ENCODE data around the gene RASA4B. TPM values are rescaled to one million over a fixed set of nuclear protein-coding genes. Genes with fewer than 3 reads are reported as not detected.
"Not testable (repeated sequence)": the region's sequence is repeated elsewhere in the genome, so short reads cannot be mapped to it uniquely, and the experiment has no call there.

RASA4B gene
- total and polyA plus RNA-seq, 10 donors, result 16.7 to 50.5 (median 23.6) TPM

- Histone ChIP-seq H3K4me1 (peaks cover 0 to 13% (median 0%) of the 10 kb centered on the region in 6 donors), H3K9me3 (no peaks in the 10 kb centered on the region), H3K27me3 (replicated peaks in 1 of 7) (no peaks in the 10 kb centered on the region), H3K27ac (no peak overlapping the region), H3K4me3 (no peak overlapping the region), H3K36me3 (peaks cover 0 to 53% (median 42%) of the 10 kb centered on the region in 6 donors)
- intact Hi-C loops (cut with DNase I; ENCODE audit: low total_unique reads), result loop anchor here (5.0 kb wide), 1 partner anchor 49 kb away; no protein-coding TSS in a partner anchor
- TF ChIP-seq POLR2A (IDR thresholded peaks at IDR 0.05) (no peak), CTCF (IDR thresholded peaks at IDR 0.05 in 8 of 11, conservative IDR thresholded peaks at IDR 0.05 in 3 of 11) (no peak), POLR2AphosphoS5 (IDR thresholded peaks at IDR 0.05) (no peak)
- DNase-seq, result no peak
- 93 to 94% (median 94%) methylated on average over 10 of the region's 10 CpGs for WGBS, 5 donors
Measured at GRCh38 chr7:102456327-102456726, 61.2 kb downstream of the RASA4B start.

DNA sequence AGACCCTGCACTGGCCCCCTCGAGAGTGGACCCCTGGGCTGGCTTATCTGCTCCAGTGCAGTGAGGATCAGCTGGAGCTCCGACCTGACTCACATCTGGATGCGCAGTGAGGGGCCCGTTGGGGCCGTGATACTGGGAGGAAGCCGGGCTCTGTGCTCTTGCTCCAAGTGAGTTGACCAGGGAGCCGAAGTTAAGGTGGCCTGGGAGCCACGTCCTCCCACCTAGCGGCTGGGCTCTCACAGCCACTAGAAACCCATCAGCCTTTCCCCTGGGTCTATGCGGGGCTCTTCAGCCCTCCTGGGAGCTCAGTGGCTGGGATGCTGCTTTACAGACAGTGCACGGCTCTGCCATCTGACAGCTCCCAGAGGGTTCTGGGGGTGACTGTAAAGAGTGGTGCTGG, 62.0 kb downstream of the RASA4B start:
- no peaks in the 10 kb centered on the region for H3K27me3 ChIP-seq (replicated peaks in 1 of 7)
- no peak for DNase-seq
- no peak overlapping the region for H3K27ac ChIP-seq
- 84 to 94% (median 90%) methylated on average over 5 to 11 of the region's 11 CpGs for WGBS, 5 donors
- H3K4me1 ChIP-seq, result peaks cover 0 to 9% (median 0%) of the 10 kb centered on the region in 6 donors
- no peak overlapping the region for H3K4me3 ChIP-seq
- H3K36me3 ChIP-seq, result peaks cover 0 to 53% (median 42%) of the 10 kb centered on the region in 6 donors
- TF ChIP-seq POLR2A (IDR thresholded peaks at IDR 0.05) (no peak), POLR2AphosphoS5 (IDR thresholded peaks at IDR 0.05) (peak in 2 of 3 donors; percentile 5 to 64)
- intact Hi-C loops (cut with DNase I; ENCODE audit: low total_unique reads), result loop anchor here (5.0 kb wide), 1 partner anchor 48 kb away; no protein-coding TSS in a partner anchor
- no peaks in the 10 kb centered on the region for H3K9me3 ChIP-seq

- H3K4me1 ChIP-seq; H3K27me3 ChIP-seq (replicated peaks in 1 of 7); H3K27ac ChIP-seq; DNase-seq; H3K4me3 ChIP-seq; H3K9me3 ChIP-seq: not testable (repeated sequence)
- peak in 1 of 3 donors; percentile 8 for TF ChIP-seq POLR2AphosphoS5 (IDR thresholded peaks at IDR 0.05)
- 85 to 90% (median 89%) methylated on average over 10 of the region's 10 CpGs for WGBS, 5 donors
- intact Hi-C loops (cut with DNase I; ENCODE audit: low total_unique reads), result loop anchor here (5.0 kb wide), 1 partner anchor 48 kb away; no protein-coding TSS in a partner anchor
- H3K36me3 ChIP-seq, result peaks cover 0 to 53% (median 42%) of the 10 kb centered on the region in 6 donors
Measured at GRCh38 chr7:102454932-102455331, 62.6 kb downstream of the RASA4B start.

GRCh38 chr7:102454468-102454867, 63.1 kb downstream of the RASA4B start:
- no peak overlapping the region for H3K4me3 ChIP-seq
- H3K36me3 ChIP-seq, result peaks cover 0 to 53% (median 41%) of the 10 kb centered on the region in 6 donors
- 66 to 76% (median 75%) methylated on average over 9 to 12 of the region's 12 CpGs for WGBS, 5 donors
- H3K27ac ChIP-seq, result no peak overlapping the region
- no peaks in the 10 kb centered on the region for H3K9me3 ChIP-seq
- H3K27me3 ChIP-seq (replicated peaks in 1 of 7), result no peaks in the 10 kb centered on the region
- H3K4me1 ChIP-seq, result peaks cover 0 to 11% (median 3%) of the 10 kb centered on the region in 6 donors
- intact Hi-C loops (cut with DNase I; ENCODE audit: low total_unique reads), result no loop called here
- no peak for DNase-seq
- TF ChIP-seq POLR2AphosphoS5 (IDR thresholded peaks at IDR 0.05) (peak in 1 of 3 donors; percentile 11), POLR2A (IDR thresholded peaks at IDR 0.05) (no peak), CTCF (IDR thresholded peaks at IDR 0.05 in 8 of 11, conservative IDR thresholded peaks at IDR 0.05 in 3 of 11) (no peak)

GRCh38 chr7:102453319-102453718, 64.3 kb downstream of the RASA4B start:
- Histone ChIP-seq H3K4me1 (peaks cover 0 to 18% (median 3%) of the 10 kb centered on the region in 6 donors), H3K27me3 (replicated peaks in 1 of 7) (no peaks in the 10 kb centered on the region), H3K36me3 (peaks cover 0 to 53% (median 39%) of the 10 kb centered on the region in 6 donors), H3K9me3 (no peaks in the 10 kb centered on the region), H3K4me3 (no peak overlapping the region), H3K27ac (no peak overlapping the region)
- DNase-seq, result no peak
- intact Hi-C loops (cut with DNase I; ENCODE audit: low total_unique reads), result no loop called here
- TF ChIP-seq POLR2A (IDR thresholded peaks at IDR 0.05) (no peak), POLR2AphosphoS5 (IDR thresholded peaks at IDR 0.05) (peak in 2 of 3 donors; percentile 13 to 43)
- WGBS, 5 donors, result 74 to 88% (median 85%) methylated on average over 3 to 7 of the region's 7 CpGs

Measured in spleen (tissue), 11 donors.